OCI-LY7 (cell line): ENCODE measurements around the gene HDAC4. TPM values are rescaled to one million over a fixed set of nuclear protein-coding genes. Genes with fewer than 3 reads are reported as not detected.

Experiments used
- BruUV-seq: library from RNA; stranded (reverse); fragments of 400-500 nt; replicated peaks from 2 replicates; lab custom pipeline; 2021; lab: Mats Ljungman, UMichigan
- CTCF ChIA-PET: fragments of 300-600 bp; sonication (Branson Sonifier 250); formaldehyde crosslinking; loops from one replicate; lab custom pipeline; 2022; ENCODE audit warnings: antibody characterized with exemption; ENCODE audit not compliant: unreplicated experiment; lab: Charles Lee
- POLR2A ChIA-PET: fragments of 300-600 bp; sonication (Branson Sonifier 250); formaldehyde crosslinking; loops from one replicate; lab custom pipeline; 2022; ENCODE audit warnings: antibody characterized with exemption; lab: Charles Lee
- DNase-seq: peaks from one replicate; pipeline ENCODE4 v3.0.0-alpha.2; 2015; ENCODE audit warnings: low spot score
- H2AFZ ChIP-seq: fragments of 200-600 bp; sonication (generic), shearing (Covaris generic); 2 replicates; pipeline ENCODE4 v1.6.1; 2014; ENCODE audit warnings: mild to moderate bottlenecking, antibody characterized with exemption, low read length, moderate library complexity
- H3K27ac ChIP-seq: fragments of 200-600 bp; sonication (generic); 2 replicates; pipeline ENCODE4 v1.5.1; 2014; ENCODE audit warnings: mixed run types, low read depth, mild to moderate bottlenecking, moderate library complexity, low read length, inconsistent platforms; ENCODE audit not compliant: poor library complexity, severe bottlenecking
- H3K36me3 ChIP-seq: fragments of 200-600 bp; sonication (generic); 2 replicates; pipeline ENCODE4 v1.6.1; 2014; ENCODE audit warnings: mild to moderate bottlenecking, antibody characterized with exemption, low read length, moderate library complexity, mixed read lengths; ENCODE audit not compliant: insufficient read depth
- H3K4me1 ChIP-seq: fragments of 200-600 bp; sonication (generic); 2 replicates; pipeline ENCODE4 v1.5.1; 2014; ENCODE audit warnings: mild to moderate bottlenecking, low read length; ENCODE audit not compliant: insufficient read depth, poor library complexity, severe bottlenecking
- H3K4me2 ChIP-seq: fragments of 200-600 bp; sonication (generic); 2 replicates; pipeline ENCODE4 v1.6.1; 2014; ENCODE audit warnings: mild to moderate bottlenecking, low read length
- H3K4me3 ChIP-seq: fragments of 200-600 bp; sonication (generic); 2 replicates; pipeline ENCODE4 v1.5.1; 2014; ENCODE audit warnings: mild to moderate bottlenecking, low read depth, low read length; ENCODE audit not compliant: poor library complexity, severe bottlenecking
- H3K79me2 ChIP-seq: fragments of 200-600 bp; sonication (generic); 2 replicates; pipeline ENCODE4 v1.6.1; 2016; ENCODE audit warnings: low read depth, mild to moderate bottlenecking, low read length, moderate library complexity, mixed read lengths; ENCODE audit not compliant: insufficient read depth
- H3K9me2 ChIP-seq: fragments of 200-600 bp; sonication (generic); 2 replicates; pipeline ENCODE4 v1.6.1; 2016; ENCODE audit warnings: mild to moderate bottlenecking, low read length, mixed read lengths; ENCODE audit not compliant: insufficient read depth
- H3K9me3 ChIP-seq: fragments of 200-600 bp; sonication (generic); 2 replicates; pipeline ENCODE4 v1.6.1; 2014; ENCODE audit warnings: mild to moderate bottlenecking, mixed run types, low read length, mixed read lengths
- H4K20me1 ChIP-seq: fragments of 200-600 bp; sonication (generic); 2 replicates; pipeline ENCODE4 v1.6.1; 2014; ENCODE audit warnings: mild to moderate bottlenecking, antibody characterized with exemption, low read length, moderate library complexity, mixed read lengths; ENCODE audit not compliant: insufficient read depth
- CTCF ChIP-seq: fragments of 200-600 bp; sonication (generic); conservative IDR thresholded peaks from 2 replicates; pipeline ENCODE4 v1.5.1; 2014; ENCODE audit warnings: mild to moderate bottlenecking, antibody characterized with exemption, low read length, moderate library complexity, mixed read lengths
- EZH2phosphoT487 ChIP-seq: fragments of 200-600 bp; sonication (generic); IDR thresholded peaks from 2 replicates; pipeline ENCODE4 v1.6.1; 2018; ENCODE audit warnings: low read depth, borderline replicate concordance, mild to moderate bottlenecking, mixed run types, antibody characterized with exemption, low read length, moderate library complexity, mixed read lengths
- intact Hi-C: fragments of 100-400 bp; cut with micrococcal nuclease; formaldehyde crosslinking; loops from one replicate; pipeline ENCODE4 v1.10.0; 2022; ENCODE audit not compliant: unreplicated experiment
- total RNA-seq, 2 experiments: library from RNA; depleted of rRNA in 1 of 2; stranded (reverse); fragments of >200 nt in 1 of 2; shearing (Covaris generic) in 1 of 2; gene quantifications; 2 replicates each; pipeline ENCODE4 v1.2.3, GENCODE V29; 2014 to 2022

HDAC4 gene
- total RNA-seq, 2 experiments from 2014 or later: 10.2 to 20.6 TPM

- no peak for TF ChIP-seq CTCF
- no peak for TF ChIP-seq EZH2phosphoT487
- Histone ChIP-seq H3K9me2 (no peaks in the 10 kb centered on the region), H2AFZ (no peak overlapping the region), H3K27ac (no peak overlapping the region), H3K36me3 (no peaks in the 10 kb centered on the region), H3K4me1 (no peaks in the 10 kb centered on the region), H3K4me3 (no peak overlapping the region), H3K4me2 (no peak overlapping the region), H4K20me1 (no peaks in the 10 kb centered on the region), H3K9me3 (no peaks in the 10 kb centered on the region), H3K79me2 (no peaks in the 10 kb centered on the region)
- no TSS peak for BruUV-seq
- ChIA-PET POLR2A (no interaction called here), CTCF (no interaction called here)
- no peak for DNase-seq
- intact Hi-C loops: no loop called here
These were observed 326.9 kb downstream of the HDAC4 start for GRCh38 chr2:239073745-239074530.

- no peaks in the 10 kb centered on the region for H3K36me3 ChIP-seq
- H3K4me3 ChIP-seq: no peak overlapping the region
- DNase-seq: no peak
- H3K9me3 ChIP-seq: no peaks in the 10 kb centered on the region
- H3K9me2 ChIP-seq: no peaks in the 10 kb centered on the region
- CTCF ChIA-PET: no interaction called here
- no peak for TF ChIP-seq CTCF
- no peak for TF ChIP-seq EZH2phosphoT487
- H3K4me1 ChIP-seq: no peaks in the 10 kb centered on the region
- H3K27ac ChIP-seq: no peak overlapping the region
- H3K4me2 ChIP-seq: no peak overlapping the region
- intact Hi-C loops: no loop called here
- no peaks in the 10 kb centered on the region for H3K79me2 ChIP-seq
- POLR2A ChIA-PET: no interaction called here
- H2AFZ ChIP-seq: no peak overlapping the region
- BruUV-seq: no TSS peak
- no peaks in the 10 kb centered on the region for H4K20me1 ChIP-seq
These were observed 327.6 kb downstream of the HDAC4 start for GRCh38 chr2:239073270-239073669.

GRCh38 chr2:239072786-239073185 lies 328.0 kb downstream of the HDAC4 start:
- BruUV-seq: no TSS peak
- H3K4me3 ChIP-seq: no peak overlapping the region
- H3K9me2 ChIP-seq: no peaks in the 10 kb centered on the region
- H3K4me1 ChIP-seq: no peaks in the 10 kb centered on the region
- H3K27ac ChIP-seq: no peak overlapping the region
- ChIA-PET CTCF (no interaction called here), POLR2A (no interaction called here)
- no peaks in the 10 kb centered on the region for H4K20me1 ChIP-seq
- TF ChIP-seq CTCF (no peak), EZH2phosphoT487 (no peak)
- H3K79me2 ChIP-seq: no peaks in the 10 kb centered on the region
- no peaks in the 10 kb centered on the region for H3K36me3 ChIP-seq
- no peak overlapping the region for H3K4me2 ChIP-seq
- no peak for DNase-seq
- H2AFZ ChIP-seq: no peak overlapping the region
- no peaks in the 10 kb centered on the region for H3K9me3 ChIP-seq
- intact Hi-C loops: no loop called here
